GM18499 (cell line): ENCODE results near the gene C1QB.

Experiments
- ATAC-seq: cut with Tn5 transposase; IDR thresholded peaks from one replicate; pipeline ENCODE4 v1.9.1; 2021; ENCODE audit warnings: moderate number of reproducible peaks; ENCODE audit not compliant: insufficient read depth, unreplicated experiment

C1QB gene, protein sequence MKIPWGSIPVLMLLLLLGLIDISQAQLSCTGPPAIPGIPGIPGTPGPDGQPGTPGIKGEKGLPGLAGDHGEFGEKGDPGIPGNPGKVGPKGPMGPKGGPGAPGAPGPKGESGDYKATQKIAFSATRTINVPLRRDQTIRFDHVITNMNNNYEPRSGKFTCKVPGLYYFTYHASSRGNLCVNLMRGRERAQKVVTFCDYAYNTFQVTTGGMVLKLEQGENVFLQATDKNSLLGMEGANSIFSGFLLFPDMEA

DNA sequence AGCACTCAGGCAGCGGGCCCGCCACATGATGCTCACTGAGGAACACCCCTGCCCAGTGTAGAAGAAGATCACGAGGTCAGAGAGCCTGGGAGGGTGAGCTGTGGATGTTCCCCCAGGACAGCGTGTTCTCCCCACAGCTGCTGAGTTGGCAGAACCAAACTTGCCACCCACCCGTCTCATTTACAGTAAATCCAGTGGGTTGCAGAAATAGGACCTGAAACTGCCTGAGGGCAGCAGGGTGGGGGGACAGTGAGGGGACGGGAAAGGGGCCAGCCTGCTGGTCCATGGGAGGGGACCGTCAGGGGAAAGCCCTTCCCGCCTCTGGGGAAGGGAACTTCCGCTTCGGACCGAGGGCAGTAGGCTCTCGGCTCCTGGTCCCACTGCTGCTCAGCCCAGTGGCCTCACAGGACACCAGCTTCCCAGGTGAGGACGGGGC lies at the start of gene C1QB:
Gene C1QB, plus strand, starts transcription at position 356 of the 436 bp plus-strand sequence. CDS start 6,227 bp downstream, outside the sequence.
- ATAC-seq: no peak

DNA sequence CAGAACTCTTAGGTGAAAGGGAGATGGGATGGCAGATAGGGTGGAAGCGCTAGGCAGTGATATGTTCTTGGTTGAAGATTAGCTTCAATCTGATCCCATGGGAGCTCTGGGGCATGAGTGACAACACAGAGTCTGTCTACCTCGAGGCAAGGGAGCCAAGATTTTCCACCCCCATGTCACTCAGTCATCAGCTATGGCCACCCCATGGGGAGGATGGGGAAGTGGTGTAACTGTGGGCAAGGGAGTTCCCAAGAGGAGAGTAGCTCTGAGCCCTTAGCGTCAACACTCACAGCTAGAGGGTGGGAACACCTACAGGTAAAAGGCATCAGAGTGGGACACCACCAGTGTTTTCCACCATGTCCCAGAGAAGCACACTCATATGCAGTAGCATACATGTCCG lies 46.9 kb upstream of the C1QB start:
- ATAC-seq: no peak

DNA sequence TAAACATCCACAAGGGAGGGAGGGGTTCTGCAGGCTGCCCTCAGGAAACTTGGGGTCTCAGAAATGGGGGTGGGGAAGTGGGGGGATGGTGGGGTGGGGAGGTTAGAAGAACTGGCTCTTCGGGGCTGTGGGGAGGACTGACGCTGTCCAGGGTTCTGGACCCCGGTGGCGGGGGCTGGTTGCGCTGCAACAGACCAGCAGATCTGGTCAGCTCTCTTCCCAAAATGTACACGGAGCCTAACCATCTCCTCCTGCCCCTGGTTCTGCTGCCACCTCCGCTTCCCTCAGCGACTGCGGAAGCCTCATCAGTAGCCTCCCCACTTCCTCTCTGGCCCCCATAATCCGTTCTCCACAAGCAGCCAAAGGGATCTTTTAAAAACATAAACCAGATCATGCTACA lies 45.9 kb upstream of the C1QB start:
- ATAC-seq: no peak

DNA sequence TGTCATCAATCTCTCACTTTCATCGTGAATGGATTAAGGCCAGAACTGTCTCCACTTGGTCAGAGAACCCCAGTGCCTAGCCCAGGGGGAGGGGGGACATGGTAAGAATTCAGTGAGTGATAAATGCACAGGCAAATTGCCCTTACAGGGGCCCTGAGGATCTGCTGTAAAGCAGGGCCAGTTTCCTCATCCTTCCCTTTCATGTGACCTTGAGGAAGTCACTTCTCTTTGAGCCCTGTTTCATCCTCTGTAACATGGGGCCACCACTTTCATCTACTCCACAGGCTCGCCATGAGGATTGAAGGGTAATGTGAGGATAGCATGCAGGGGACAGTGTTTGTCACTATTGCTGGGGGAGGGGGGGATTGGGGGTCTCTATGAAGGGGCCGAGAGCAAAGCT lies 44.7 kb upstream of the C1QB start:
- ATAC-seq: no peak

DNA sequence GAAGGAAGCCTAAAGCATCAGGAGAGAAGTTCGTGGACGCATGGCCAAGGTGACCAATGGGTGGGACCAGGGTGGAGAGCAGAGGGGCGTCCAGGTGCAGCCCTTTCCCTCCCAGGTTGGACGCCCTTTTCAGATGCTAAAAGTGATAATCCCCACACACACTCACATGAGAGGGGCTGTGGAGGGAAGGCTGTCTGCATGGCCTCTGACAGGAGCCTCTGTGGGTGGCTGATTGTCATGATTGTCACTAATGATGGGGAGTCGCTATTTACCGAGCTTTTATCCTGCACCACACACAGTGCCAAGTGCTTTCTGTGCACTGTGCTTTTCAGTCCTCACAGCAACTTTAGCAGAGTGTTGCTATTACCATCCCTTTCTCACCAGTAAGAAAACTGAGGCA lies 43.7 kb upstream of the C1QB start:
- no peak for ATAC-seq

DNA sequence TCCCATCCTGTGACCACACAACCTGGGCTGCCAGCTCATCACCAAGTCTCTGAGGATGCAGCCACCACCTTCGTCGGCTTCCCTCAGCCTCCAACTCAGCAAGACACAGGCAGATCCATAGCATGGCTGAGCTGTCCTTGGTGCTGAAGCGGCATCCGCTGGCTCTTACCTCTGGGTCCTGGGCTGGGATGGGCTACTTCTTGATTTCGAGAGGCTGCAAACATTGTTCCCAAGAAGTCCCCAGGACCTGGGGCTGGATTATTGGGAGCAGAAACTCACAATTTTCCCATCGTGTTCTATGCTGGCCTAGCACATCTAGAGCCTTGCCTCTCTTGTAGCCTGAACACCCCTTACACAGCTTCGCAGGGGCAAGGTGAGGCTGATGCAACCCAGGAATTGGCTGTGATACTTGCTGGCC lies 41.5 kb upstream of the C1QB start:
- ATAC-seq: no peak

DNA sequence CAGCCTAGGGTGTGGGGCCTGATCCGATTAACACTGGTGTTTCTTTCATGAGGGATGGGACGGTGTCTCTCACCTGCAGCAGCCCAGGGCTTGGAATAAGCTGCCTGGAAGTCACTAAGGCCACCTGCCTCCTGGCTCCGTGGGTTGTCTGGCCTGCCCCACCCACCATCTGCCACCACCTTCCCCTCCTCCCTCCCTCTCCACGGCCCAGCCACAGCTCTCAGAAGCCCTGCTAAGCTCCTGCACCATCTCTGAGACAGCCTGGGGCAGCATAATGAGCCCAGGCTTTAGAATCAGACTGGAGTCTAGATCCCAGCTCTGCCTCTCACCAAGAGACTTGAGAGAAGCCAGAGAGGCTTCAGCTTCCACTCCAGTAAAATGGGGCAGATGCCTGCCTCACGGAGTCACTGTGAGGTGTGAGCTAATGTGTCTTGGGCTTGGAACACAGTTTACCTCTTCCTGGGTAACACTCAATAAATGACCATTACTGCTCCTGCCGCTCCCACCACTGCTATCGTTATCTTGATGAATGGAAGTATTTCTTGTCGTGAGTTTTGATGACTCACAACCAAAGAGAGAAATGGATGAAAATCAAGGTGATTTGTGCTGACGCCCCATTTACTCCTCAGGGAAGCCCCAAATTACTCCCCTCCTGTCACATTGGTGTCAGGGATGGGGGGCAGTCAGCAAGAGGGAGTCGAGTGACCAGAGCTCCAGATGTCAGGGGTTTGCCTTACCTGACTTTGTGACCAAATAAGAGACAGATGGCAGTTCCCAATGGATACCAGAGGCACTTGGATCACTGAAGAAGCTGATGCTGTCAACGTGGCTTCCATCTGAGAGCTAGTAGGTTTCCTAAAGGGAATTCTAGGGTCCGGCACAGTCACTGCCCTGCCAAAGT lies 40.1 kb upstream of the C1QB start:
- ATAC-seq: no peak

DNA sequence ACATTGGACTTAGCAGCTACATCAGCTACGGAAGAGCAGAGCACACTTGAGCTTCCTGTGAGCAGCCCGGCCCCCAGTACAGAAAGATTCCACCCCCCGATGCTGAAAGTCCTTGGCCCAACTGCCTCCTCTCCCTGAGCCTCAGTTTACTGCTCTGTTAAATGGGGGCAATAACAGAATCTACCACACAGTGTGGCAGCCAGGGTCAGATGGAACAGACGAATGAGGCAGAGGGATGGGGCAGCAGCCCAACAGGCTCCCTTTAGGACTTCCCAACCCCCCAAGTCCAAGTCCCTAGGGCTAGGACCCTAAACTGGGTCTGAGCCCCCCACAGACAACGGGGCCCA lies 39.5 kb upstream of the C1QB start:
- no peak for ATAC-seq

DNA sequence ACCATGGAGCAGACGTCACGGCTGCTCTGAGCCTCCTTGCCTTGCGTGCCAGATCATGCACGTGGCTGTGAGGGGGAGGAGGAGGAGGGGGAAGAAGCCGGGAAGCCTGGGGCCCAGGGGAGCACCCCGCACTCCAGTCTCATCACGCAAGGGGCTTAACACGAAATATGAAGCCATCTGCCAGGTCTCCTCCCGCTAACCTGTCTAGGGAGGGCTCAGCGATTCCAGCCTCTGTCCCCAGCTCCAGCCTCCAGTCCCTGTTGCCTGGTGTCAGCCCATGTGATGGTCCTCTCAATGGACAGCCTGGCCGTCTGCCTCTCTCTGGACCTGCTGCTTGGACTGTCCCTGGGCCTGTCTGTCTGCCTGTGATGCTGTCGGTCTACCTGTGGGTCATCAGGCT lies 39.1 kb upstream of the C1QB start:
- no peak for ATAC-seq

DNA sequence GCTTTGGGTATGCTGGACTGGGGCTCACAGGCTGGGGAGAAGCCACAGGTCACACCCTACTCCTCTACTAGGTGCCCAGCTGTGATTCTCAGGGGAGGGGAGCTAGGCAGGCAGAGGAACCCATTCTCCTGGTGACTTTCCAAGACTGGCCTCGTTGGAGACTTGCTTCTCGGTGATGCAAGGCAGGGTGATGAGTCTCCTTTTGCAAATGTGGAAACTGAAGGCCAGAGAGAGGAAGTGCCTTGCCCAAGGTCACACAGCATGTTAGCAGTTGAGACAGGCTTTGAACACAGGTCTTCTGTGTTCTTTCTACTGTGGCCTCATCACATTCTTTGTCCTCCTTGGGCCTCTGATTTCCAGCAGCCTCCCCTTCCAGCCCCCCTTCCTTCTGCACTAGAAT lies 37.1 kb upstream of the C1QB start:
- ATAC-seq: no peak

DNA sequence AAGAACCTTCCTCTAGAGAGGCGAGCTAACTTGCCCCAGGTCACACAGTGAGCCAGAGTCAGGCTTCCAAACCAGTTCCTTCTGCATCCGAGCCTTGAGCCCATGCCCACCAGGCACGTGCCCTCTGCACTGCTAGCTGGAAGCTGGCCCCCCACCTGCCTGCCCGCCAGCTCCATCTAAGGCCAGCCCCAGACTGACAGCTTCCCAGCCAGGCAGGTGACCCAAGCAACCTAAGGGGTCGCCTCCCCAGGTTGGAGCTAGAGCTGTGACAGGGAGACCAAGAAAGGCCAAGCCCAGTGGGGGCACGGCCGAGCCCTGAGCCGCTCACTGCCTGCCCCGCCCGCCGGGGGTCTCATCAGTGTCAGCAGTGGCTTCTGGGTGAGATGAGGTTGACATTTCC lies 36.5 kb upstream of the C1QB start:
- ATAC-seq: no peak

DNA sequence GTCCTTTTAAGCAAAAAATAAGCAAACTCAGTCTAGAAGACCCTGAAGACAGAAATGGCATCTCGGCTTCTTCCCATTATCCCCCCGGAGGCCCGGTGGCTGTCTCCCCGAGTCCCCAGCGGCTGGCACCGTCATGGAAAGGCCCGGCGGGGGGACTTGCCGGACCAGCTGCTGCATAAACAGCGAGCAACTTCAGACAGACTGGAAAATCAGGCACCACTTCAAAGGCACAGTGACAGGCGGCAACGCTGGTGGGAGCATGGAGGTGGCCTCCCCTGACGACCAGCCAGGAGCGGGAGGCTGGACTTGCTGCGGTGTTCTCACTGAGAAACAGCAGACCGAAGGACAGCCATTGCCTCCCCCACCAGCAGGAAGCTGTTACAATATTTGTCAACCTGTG lies 35.0 kb upstream of the C1QB start:
- no peak for ATAC-seq

DNA sequence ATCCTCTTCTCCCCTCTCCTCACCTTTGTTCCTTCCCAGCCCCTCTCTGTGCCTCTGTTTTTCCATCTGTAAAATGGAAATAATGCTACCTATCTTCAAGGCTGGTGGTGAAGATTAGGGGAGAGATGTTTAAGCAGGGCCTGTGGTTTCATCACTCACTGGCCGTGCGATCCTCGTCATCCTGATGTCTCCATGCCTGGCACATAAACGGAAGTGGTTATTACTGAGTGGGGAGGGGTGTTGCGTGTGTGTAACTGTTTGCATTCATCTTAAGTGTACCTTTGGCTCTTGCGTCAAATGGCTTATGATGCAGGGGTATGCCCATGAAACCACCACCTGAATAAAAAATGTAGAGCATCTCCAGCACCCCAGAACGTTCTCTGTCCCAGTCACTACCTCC lies 33.8 kb upstream of the C1QB start:
- ATAC-seq: no peak

DNA sequence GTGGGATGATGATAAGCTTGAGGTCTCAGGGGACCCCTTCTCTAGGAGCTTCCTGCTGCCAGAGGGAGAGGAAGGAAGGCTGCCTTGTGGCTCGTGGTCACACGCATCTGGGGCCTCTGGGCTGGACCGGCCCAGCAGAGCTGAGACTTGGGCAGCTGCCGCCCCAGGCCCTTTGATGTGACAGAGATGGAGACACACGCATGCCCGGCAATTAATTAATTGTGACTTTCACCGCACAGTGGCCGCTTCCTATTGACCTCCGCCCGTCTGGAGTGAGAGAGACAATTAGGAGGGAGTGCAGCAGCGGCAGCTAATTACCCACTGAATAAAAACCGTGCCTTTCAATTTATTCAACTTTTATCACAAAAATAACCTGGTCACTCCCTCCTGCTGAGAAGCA lies 33.2 kb upstream of the C1QB start:
- ATAC-seq: no peak

DNA sequence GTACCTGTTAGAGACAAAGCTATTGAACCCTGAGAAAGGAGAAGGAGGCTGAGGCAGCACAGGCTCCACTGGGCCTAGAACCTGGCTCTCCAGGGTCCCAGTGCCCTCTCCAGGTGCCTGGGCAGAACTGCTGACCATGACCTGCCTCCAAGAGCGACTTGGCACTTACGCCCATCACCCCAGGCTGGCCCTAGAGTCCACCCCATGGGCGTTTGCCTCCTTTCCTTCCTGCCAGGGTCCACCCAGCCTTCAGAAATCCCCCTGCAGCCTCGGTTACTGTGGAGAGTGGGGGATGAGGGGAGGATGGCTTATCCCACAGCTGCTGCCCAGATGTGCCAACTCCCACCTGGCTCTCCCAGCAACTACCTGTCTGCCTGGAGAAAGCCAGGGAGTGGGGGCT lies 31.3 kb upstream of the C1QB start:
- ATAC-seq: no peak

DNA sequence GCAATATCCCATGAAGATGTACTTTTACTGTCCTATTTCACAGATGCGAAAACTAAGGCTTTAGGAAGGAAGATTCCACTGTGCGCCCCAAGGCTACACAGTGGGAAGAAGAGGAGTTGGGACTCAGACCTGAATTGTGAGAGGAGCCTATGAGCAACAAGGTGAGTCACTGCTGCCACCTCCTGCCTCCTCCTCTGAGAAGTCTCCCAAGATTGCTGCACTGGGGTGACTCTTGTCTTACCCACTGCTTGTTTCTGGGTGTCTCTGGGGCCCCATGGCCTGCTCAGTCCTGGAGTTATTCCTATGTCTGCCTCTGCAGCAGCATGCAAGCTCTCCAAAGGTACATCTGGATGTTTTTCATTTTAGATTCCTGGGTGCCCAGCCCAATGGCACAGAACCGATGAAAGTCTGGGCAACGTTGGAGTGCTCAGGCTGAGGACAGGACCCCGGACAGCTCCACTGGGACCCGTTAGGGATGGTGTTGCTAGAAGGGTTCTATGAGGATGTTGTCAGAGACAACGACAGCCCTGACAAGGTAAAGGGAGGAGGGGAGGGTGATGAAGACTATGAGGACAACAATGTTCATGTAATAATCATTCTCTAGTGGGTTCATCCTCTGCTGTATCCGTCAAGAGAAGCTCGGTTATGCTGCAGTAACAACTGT lies 27.6 kb upstream of the C1QB start:
- no peak for ATAC-seq

DNA sequence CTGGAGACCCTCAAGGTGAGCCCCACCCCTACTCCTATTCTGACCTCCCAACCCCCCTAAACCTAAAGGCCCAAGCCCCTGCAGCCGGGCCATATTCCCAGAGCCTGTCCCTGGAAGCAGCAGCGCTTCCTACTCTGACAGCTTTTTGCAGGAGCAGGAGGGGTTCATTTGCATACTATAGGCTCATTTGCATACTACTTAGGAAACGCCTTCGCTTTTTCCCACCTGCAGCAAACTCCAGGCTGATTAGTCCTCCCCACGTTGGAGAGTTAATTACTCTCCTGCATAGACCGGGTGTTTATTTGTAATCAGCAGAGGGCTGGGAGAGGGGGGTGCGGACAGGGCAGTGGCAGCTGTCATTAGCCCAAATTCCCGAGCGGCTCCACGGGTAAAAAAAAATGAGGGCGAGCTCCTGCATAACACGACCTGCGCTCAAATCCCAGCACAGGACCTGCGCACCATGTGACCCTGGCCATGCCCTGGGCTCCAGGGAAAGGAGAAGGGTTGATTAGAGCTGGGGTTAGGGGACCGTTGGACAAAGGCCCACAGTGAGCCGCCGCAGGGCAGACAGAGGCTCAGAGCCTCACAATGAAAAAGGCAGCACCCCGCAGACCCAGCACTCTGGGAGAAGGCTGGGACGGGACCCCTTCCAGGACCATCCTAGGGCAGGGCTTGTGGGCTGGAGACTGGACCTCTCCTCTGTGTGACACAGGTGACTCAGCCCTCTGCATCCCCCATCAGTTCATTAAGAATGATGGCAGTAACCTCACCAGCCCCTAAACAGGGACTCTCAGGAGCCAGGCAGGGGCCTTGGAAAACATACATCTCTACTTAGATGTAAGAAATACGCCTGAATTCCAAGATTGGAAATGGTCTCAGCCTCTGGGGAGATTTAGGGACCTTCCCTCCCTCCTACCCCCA lies 26.5 kb upstream of the C1QB start:
- no peak for ATAC-seq

DNA sequence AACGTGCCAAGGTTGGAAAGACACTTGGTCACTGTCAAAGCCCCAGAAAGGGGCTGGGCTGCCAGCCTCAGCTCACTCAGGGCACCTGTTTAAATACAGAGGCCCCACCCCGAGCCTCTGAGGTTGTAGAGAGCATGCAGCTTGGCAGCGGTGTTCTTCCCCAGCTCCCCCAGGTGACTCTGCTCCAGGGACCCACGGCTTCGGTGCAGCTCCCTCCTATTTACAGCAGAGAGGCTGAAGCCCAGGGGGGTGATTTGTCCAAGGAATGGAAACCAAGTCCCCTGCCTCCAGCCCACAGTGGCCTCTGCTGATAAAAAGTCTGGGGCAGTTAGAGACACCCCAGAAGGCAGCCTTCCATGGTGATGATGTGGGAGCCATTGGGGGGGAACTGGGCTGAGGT lies 25.7 kb upstream of the C1QB start:
- ATAC-seq: no peak

DNA sequence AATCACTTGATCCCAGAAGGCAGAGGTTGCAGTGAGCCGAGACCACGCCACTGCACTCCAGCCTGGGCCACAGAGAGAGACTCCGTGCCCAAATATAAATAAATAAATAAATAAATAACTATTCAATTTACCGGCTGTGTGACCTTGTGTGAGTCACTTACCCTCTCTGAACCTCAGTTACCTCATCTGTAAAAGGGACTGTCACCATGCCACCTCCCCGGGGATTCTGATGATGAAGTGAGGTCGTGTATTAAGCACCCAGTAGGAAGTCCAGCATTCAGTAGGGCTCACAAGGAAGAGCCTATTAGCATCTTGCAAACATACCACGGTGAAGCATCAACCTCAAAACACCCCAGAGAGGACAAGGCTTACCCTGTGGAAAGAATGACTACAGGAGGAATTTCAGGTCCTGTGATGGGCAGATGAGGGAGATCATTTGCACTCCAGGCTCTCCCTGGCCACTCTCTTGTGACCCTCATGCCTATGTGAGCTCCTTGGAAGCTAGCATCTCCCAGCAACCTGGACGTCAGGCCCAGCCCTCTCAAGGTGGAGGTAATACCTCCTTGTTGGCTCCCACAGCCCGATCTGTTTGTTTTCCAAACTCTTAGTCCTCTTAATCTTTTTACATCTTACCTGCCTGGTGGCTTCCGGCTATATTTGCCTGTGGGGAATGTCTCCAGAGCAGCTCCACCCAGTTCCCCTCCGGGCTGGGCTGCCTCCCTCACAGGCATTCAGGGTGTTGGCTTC lies 24.2 kb upstream of the C1QB start:
- no peak for ATAC-seq

DNA sequence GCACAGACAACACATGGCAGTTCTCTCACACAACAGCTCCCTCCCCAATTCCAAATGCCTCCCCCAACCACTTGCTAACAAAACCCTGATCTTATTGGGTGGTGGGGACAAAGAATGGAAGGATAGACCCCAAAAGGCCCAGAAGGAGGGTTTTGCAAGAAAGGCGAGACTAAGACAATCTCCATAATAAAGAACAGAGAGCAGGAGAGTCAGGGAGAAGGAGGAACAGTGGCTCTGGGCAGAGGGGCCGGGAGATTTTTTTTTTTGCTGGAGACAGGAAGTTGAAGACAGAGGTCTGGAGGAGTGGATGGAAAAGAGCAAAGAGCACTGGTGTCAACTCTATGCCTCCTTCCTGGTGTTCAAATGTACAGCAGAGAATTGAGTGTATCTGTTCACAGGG lies 23.1 kb upstream of the C1QB start:
- ATAC-seq: no peak
